Panc1 (cell line): Measurements from ENCODE around the gene MRAS.

ENCODE experiments used
- TCF7L2 ChIP-seq: IDR thresholded peaks from 2 replicates; pipeline ENCODE4 v1.6.1; 2011; ENCODE audit warnings: mild to moderate bottlenecking, low read depth, low read length, inconsistent platforms
- TF ChIP-seq, protein P1 (sequence below): fragments of 450-650 bp; IDR thresholded peaks from 2 replicates; pipeline ENCODE4 v1.5.1; 2017; ENCODE audit warnings: mild to moderate bottlenecking

DNA sequence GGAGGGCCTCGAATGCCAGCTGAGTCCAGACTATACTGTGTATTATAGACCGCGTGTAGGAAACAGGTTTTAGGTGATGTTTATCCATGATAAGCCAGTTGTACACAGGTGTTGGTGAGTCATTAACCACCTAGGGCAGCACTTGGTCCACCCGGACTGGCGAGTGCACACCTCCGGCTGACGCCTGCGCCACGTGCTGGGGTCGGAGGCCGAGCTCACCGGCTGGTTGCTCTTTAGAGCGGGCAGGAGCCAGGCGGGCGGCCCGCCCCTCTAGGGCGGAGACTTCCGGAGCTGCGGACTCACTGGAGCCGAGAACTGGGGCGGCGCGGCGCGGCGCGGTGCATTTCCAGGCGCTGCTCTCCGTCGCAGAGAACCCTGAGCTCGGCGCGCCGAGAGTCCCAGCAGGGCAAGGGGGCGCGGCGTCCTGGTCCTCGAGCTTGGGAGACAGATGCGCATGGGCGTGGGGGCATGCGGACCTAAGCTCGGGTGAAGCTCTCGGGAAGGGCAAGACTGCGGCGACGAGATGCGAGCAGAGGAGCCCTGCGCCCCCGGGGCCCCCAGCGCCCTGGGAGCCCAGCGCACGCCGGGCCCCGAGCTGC is 86.0 kb downstream of the MRAS start, which contains the start of gene ESYT3:
- TF ChIP-seq, protein P1, sequence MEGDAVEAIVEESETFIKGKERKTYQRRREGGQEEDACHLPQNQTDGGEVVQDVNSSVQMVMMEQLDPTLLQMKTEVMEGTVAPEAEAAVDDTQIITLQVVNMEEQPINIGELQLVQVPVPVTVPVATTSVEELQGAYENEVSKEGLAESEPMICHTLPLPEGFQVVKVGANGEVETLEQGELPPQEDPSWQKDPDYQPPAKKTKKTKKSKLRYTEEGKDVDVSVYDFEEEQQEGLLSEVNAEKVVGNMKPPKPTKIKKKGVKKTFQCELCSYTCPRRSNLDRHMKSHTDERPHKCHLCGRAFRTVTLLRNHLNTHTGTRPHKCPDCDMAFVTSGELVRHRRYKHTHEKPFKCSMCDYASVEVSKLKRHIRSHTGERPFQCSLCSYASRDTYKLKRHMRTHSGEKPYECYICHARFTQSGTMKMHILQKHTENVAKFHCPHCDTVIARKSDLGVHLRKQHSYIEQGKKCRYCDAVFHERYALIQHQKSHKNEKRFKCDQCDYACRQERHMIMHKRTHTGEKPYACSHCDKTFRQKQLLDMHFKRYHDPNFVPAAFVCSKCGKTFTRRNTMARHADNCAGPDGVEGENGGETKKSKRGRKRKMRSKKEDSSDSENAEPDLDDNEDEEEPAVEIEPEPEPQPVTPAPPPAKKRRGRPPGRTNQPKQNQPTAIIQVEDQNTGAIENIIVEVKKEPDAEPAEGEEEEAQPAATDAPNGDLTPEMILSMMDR: no peak
- TF ChIP-seq TCF7L2: no peak
